HepG2 (cell line): ENCODE data around the gene ATP2B2. TPM values are rescaled to one million over a fixed set of nuclear protein-coding genes. Genes with fewer than 3 reads are reported as not detected.
A peak's percentile ranks its signal among the peaks of the same experiment; 100 is the strongest.

Experiments
- ATF7-NPFF ChIP-seq: sonication (generic); formaldehyde crosslinking; IDR thresholded peaks from 2 replicates; pipeline ENCODE4 v1.8.1; 2023; ENCODE audit warnings: mild to moderate bottlenecking, low read depth, missing genetic modification reagents, moderate library complexity
- BORCS8-MEF2B ChIP-seq: sonication (generic); formaldehyde crosslinking; IDR thresholded peaks from 2 replicates; pipeline ENCODE4 v1.8.0; 2022; ENCODE audit warnings: mild to moderate bottlenecking, missing genetic modification reagents
- CREB1 ChIP-seq, 2 experiments: fragments of 450-650 bp in 1 of 2; IDR thresholded peaks; 2 replicates each; pipeline ENCODE4 v1.6.1; 2016 to 2017; ENCODE audit warnings: control low read depth in 1 of 2, mild to moderate bottlenecking in 1 of 2, missing compliant biosample characterization in 1 of 2, missing genetic modification characterization in 1 of 2
- FOXA1 ChIP-seq, 2 experiments: fragments of 450-650 bp in 1 of 2; sonication (generic) in 1 of 2; formaldehyde crosslinking in 1 of 2; IDR thresholded peaks; 2 replicates each; pipeline versions ENCODE4 v1.4.0 to v1.6.1; 2016 to 2020; ENCODE audit warnings: missing genetic modification reagents in 1 of 2
- GMEB1 ChIP-seq: sonication (generic); formaldehyde crosslinking; IDR thresholded peaks from 2 replicates; pipeline ENCODE4 v1.5.1; 2020; ENCODE audit warnings: missing genetic modification reagents, mild to moderate bottlenecking, borderline replicate concordance
- GPBP1L1 ChIP-seq: sonication (generic); formaldehyde crosslinking; IDR thresholded peaks from 2 replicates; pipeline ENCODE4 v1.5.0; 2020; ENCODE audit warnings: mild to moderate bottlenecking, missing genetic modification reagents
- HOMEZ ChIP-seq: IDR thresholded peaks from 2 replicates; pipeline ENCODE4 v1.6.1; 2016; ENCODE audit warnings: low read depth
- IRF2 ChIP-seq: IDR thresholded peaks from 2 replicates; pipeline ENCODE4 v1.6.1; 2018; ENCODE audit warnings: missing genetic modification reagents, missing compliant biosample characterization
- KDM5A ChIP-seq: fragments of 200-600 bp; sonication (generic); IDR thresholded peaks from 2 replicates; pipeline ENCODE4 v1.7.0; 2018; ENCODE audit warnings: antibody characterized with exemption, mild to moderate bottlenecking, low read length, borderline replicate concordance
- MED1 ChIP-seq: sonication (generic); formaldehyde crosslinking; IDR thresholded peaks from 2 replicates; pipeline ENCODE4 v1.4.0; 2020; ENCODE audit warnings: missing genetic modification reagents
- MIER3 ChIP-seq: IDR thresholded peaks from 2 replicates; pipeline ENCODE4 v1.6.1; 2016; ENCODE audit warnings: missing compliant biosample characterization, borderline replicate concordance
- MTA3 ChIP-seq: sonication (generic); formaldehyde crosslinking; IDR thresholded peaks from 2 replicates; pipeline ENCODE4 v1.4.0; 2020; ENCODE audit warnings: missing genetic modification reagents
- POGK ChIP-seq: sonication (generic); formaldehyde crosslinking; conservative IDR thresholded peaks from 2 replicates; pipeline ENCODE4 v1.8.0; 2022; ENCODE audit warnings: mild to moderate bottlenecking, moderate library complexity, missing genetic modification reagents
- POLR2AphosphoS2 ChIP-seq: IDR thresholded peaks from 2 replicates; pipeline ENCODE4 v1.6.1; 2011; ENCODE audit warnings: low read depth, low read length, improper control_type of control experiment
- RFX3 ChIP-seq: IDR thresholded peaks from 2 replicates; pipeline ENCODE4 v1.6.1; 2016; ENCODE audit warnings: missing biosample characterization, missing genetic modification reagents
- STAT5B ChIP-seq: sonication (generic); formaldehyde crosslinking; IDR thresholded peaks from 2 replicates; pipeline ENCODE4 v1.4.0; 2020; ENCODE audit warnings: missing genetic modification reagents
- TMF1 ChIP-seq: sonication (generic); formaldehyde crosslinking; IDR thresholded peaks from 2 replicates; pipeline ENCODE4 v1.8.1; 2022; ENCODE audit warnings: low read depth, missing genetic modification reagents
- WIZ ChIP-seq: sonication (generic); formaldehyde crosslinking; IDR thresholded peaks from 2 replicates; pipeline ENCODE4 v1.5.1; 2020; ENCODE audit warnings: mild to moderate bottlenecking, missing genetic modification reagents
- ZFP41 ChIP-seq: sonication (generic); formaldehyde crosslinking; IDR thresholded peaks from 2 replicates; pipeline ENCODE4 v1.4.0; 2020; ENCODE audit warnings: mild to moderate bottlenecking, missing genetic modification reagents, borderline replicate concordance
- ZNF382 ChIP-seq: sonication (generic); formaldehyde crosslinking; IDR thresholded peaks from 2 replicates; pipeline ENCODE4 v1.5.0; 2020; ENCODE audit warnings: missing genetic modification reagents, mild to moderate bottlenecking, borderline replicate concordance
- ZNF44 ChIP-seq: sonication (generic); formaldehyde crosslinking; IDR thresholded peaks from 2 replicates; pipeline ENCODE4 v1.5.1; 2020; ENCODE audit warnings: mild to moderate bottlenecking, missing genetic modification reagents
- ZNF562 ChIP-seq: sonication (generic); formaldehyde crosslinking; IDR thresholded peaks from 2 replicates; pipeline ENCODE4 v1.8.0; 2022; ENCODE audit warnings: missing genetic modification reagents, borderline replicate concordance
- ZNF691 ChIP-seq: sonication (generic); formaldehyde crosslinking; IDR thresholded peaks from 2 replicates; pipeline ENCODE4 v1.4.0; 2020; ENCODE audit warnings: missing genetic modification reagents, low read depth, mild to moderate bottlenecking, borderline replicate concordance
- ZSCAN12 ChIP-seq: sonication (generic); formaldehyde crosslinking; IDR thresholded peaks from 2 replicates; pipeline ENCODE4 v1.9.0; 2021; ENCODE audit warnings: mild to moderate bottlenecking, missing genetic modification reagents
- polyA plus RNA-seq, 8 experiments: library from polyadenylated mRNA; depleted of rRNA in 3 of 8; stranded (reverse) in 7 of 8; unstranded in 1 of 8; fragments of >200 nt; fragmentation: Illumina TruSeq in 4 of 8; extraction: Trizol in 4 of 8; gene quantifications; 2 replicates each; pipeline versions ENCODE4 v1.2.1 to v1.2.3, GENCODE V29; 2011 to 2016; ENCODE audit warnings: low read depth in 4 of 8, missing spikeins in 1 of 8, mixed read lengths in 1 of 8; ENCODE audit not compliant: insufficient read depth in 1 of 8
- total RNA-seq, 5 experiments: library from RNA; depleted of rRNA; stranded (reverse); fragments of >200 nt; fragmentation: Illumina TruSeq; extraction: Trizol; gene quantifications; 2 replicates each; pipeline ENCODE4 v1.2.3, GENCODE V29; 2016; ENCODE audit warnings: low read depth in 1 of 5

ATP2B2 gene
- total and polyA plus RNA-seq, 2 of the 13 experiments (the other 11 are each of a cell fraction or from before 2014, with no cell fraction given): 1.5 to 2.3 TPM

- TF ChIP-seq FOXA1 (IDR thresholded peaks at IDR 0.05) (no peak), FOXA1 (CRISPR knock-in tag; IDR thresholded peaks at IDR 0.05) (no peak), WIZ (CRISPR knock-in tag) (no peak), POLR2AphosphoS2 (no peak), RFX3 (no peak), ZSCAN12 (no peak), BORCS8-MEF2B (CRISPR knock-in tag) (no peak), GMEB1 (no peak), IRF2 (CRISPR knock-in tag) (0 out of 2 replicates have a peak, but pooled peaks have one; percentile 18), ZNF44 (CRISPR knock-in tag) (no peak), ZNF382 (no peak), STAT5B (CRISPR knock-in tag) (no peak), ZFP41 (no peak), MED1 (CRISPR knock-in tag) (no peak), TMF1 (no peak), MIER3 (no peak), GPBP1L1 (CRISPR knock-in tag) (no peak), ZNF691 (CRISPR knock-in tag) (0 out of 2 replicates have a peak, but pooled peaks have one; percentile 62), CREB1 (IDR thresholded peaks at IDR 0.05) (no peak), CREB1 (CRISPR knock-in tag; IDR thresholded peaks at IDR 0.05) (no peak), ATF7-NPFF (CRISPR knock-in tag) (no peak), HOMEZ (no peak), KDM5A (no peak), ZNF562 (no peak), MTA3 (no peak), POGK (CRISPR knock-in tag) (no peak)
These were observed 10.6 kb upstream of the ATP2B2 start (continued) for GRCh38 chr3:10515884-10516495.
